Small intestine (tissue), 7 donors: ENCODE results near the gene ANKRD33B. TPM values are rescaled to one million over a fixed set of nuclear protein-coding genes. Genes with fewer than 3 reads are reported as not detected.

Experiments
- DNase-seq, 2 donors: peaks; one replicate each; pipeline versions ENCODE4 v3.0.0 to v3.0.0-alpha.2; 2013
- FAIRE-seq: peaks from 2 replicates; lab custom pipeline; 2012; peaks lifted over from hg19 to GRCh38; lab: Jason Lieb, UNC
- H3K27ac ChIP-seq, 3 donors: one replicate each; pipeline ENCODE4 v1.5.1; 2013; ENCODE audit warnings: low read length in 2 of 3, mild to moderate bottlenecking in 2 of 3, control low read depth in 1 of 3, inconsistent platforms in 1 of 3, low read depth in 1 of 3, moderate library complexity in 1 of 3
- H3K27me3 ChIP-seq, 3 donors: one replicate each; pipeline ENCODE4 v1.6.1; 2013; ENCODE audit warnings: low read length in 3 of 3, inconsistent platforms in 1 of 3; ENCODE audit not compliant: control insufficient read depth in 3 of 3, insufficient read depth in 3 of 3
- H3K36me3 ChIP-seq, 3 donors: one replicate each; pipeline ENCODE4 v1.6.1; 2013; ENCODE audit warnings: low read length in 3 of 3, inconsistent platforms in 1 of 3, low read depth in 1 of 3, mild to moderate bottlenecking in 1 of 3, moderate library complexity in 1 of 3; ENCODE audit not compliant: control insufficient read depth in 3 of 3, insufficient read depth in 2 of 3
- H3K4me1 ChIP-seq, 3 donors: one replicate each; pipeline ENCODE4 v1.6.1; 2013; ENCODE audit warnings: low read length in 2 of 3, inconsistent platforms in 1 of 3, low read depth in 1 of 3, mild to moderate bottlenecking in 1 of 3, moderate library complexity in 1 of 3; ENCODE audit not compliant: control insufficient read depth in 3 of 3, insufficient read depth in 2 of 3
- H3K4me3 ChIP-seq, 3 donors: one replicate each; pipeline ENCODE4 v1.5.1; 2013; ENCODE audit warnings: low read length in 3 of 3, control low read depth in 1 of 3, inconsistent platforms in 1 of 3, low read depth in 1 of 3, mild to moderate bottlenecking in 1 of 3, moderate library complexity in 1 of 3
- H3K9me3 ChIP-seq, 2 donors: one replicate each; pipeline ENCODE4 v1.6.1; 2013; ENCODE audit warnings: low read depth in 1 of 2, low read length in 1 of 2; ENCODE audit not compliant: control insufficient read depth in 2 of 2, insufficient read depth in 1 of 2
- WGBS, 3 donors: extraction: QIAGEN DNeasy Blood & Tissue Kit; methylation state at CpG; one replicate each; pipeline ENCODE4 v1.1.7; 2013; 5-methylcytosine and 5-hydroxymethylcytosine counted together
- polyA plus RNA-seq, 4 donors: library from polyadenylated mRNA; stranded (reverse) in 3 of 4; unstranded in 1 of 4; fragments of 200-250 nt in 3 of 4; fragments of 120-200 nt in 1 of 4; gene quantifications; one replicate each; pipeline versions ENCODE4 v1.2.1 to v1.2.3, GENCODE V29; 2013
- donor health status: healthy with polysubstance abuse.
- donor health status: control.
- donor health status: control.
- donor health status: Bipolar disorder and iron deficiency.
- donor health status: healthy.

The ANKRD33B gene
- polyA plus RNA-seq, 4 donors, result 0.25 to 1.0 (median 0.27) TPM; not detected in 1

GRCh38 chr5:10534561-10535530, 29.0 kb upstream of the ANKRD33B start:
- DNase-seq, result no peak
- Histone ChIP-seq H3K36me3 (no peaks in the 10 kb centered on the region), H3K9me3 (no peaks in the 10 kb centered on the region), H3K27ac (no peak overlapping the region), H3K4me1 (no peaks in the 10 kb centered on the region), H3K4me3 (no peak overlapping the region), H3K27me3 (peaks cover 0 to 21% (median 0%) of the 10 kb centered on the region in 3 donors)
- WGBS, 3 donors, result 71 to 78% (median 74%) methylated on average over 23 of the region's 23 CpGs
- FAIRE-seq, result no peak

GRCh38 chr5:10536511-10536910, 27.4 kb upstream of the ANKRD33B start:
- no peak overlapping the region for H3K4me3 ChIP-seq
- H3K27me3 ChIP-seq, result peaks cover 0 to 21% (median 0%) of the 10 kb centered on the region in 3 donors
- no peaks in the 10 kb centered on the region for H3K4me1 ChIP-seq
- no peak for DNase-seq
- H3K9me3 ChIP-seq, result no peaks in the 10 kb centered on the region
- no peak for FAIRE-seq
- H3K27ac ChIP-seq, result no peak overlapping the region
- H3K36me3 ChIP-seq, result no peaks in the 10 kb centered on the region
- 51 to 66% (median 60%) methylated on average over 3 of the region's 3 CpGs for WGBS, 3 donors

GRCh38 chr5:10536931-10537579, 26.8 kb upstream of the ANKRD33B start:
- FAIRE-seq (no peak), DNase-seq (no peak)
- Histone ChIP-seq H3K36me3 (no peaks in the 10 kb centered on the region), H3K27me3 (peaks cover 0 to 21% (median 0%) of the 10 kb centered on the region in 3 donors), H3K4me1 (no peaks in the 10 kb centered on the region), H3K27ac (no peak overlapping the region), H3K4me3 (no peak overlapping the region), H3K9me3 (no peaks in the 10 kb centered on the region)
- 15 to 30% (median 16%) methylated on average over 13 of the region's 13 CpGs for WGBS, 3 donors

GRCh38 chr5:10537624-10538023, 26.2 kb upstream of the ANKRD33B start:
- DNase-seq (no peak), FAIRE-seq (no peak)
- Histone ChIP-seq H3K4me1 (no peaks in the 10 kb centered on the region), H3K27me3 (peaks cover 0 to 21% (median 0%) of the 10 kb centered on the region in 3 donors), H3K4me3 (no peak overlapping the region), H3K36me3 (no peaks in the 10 kb centered on the region), H3K9me3 (no peaks in the 10 kb centered on the region), H3K27ac (no peak overlapping the region)
- 57 to 65% (median 64%) methylated on average over 4 of the region's 4 CpGs for WGBS, 3 donors

DNA sequence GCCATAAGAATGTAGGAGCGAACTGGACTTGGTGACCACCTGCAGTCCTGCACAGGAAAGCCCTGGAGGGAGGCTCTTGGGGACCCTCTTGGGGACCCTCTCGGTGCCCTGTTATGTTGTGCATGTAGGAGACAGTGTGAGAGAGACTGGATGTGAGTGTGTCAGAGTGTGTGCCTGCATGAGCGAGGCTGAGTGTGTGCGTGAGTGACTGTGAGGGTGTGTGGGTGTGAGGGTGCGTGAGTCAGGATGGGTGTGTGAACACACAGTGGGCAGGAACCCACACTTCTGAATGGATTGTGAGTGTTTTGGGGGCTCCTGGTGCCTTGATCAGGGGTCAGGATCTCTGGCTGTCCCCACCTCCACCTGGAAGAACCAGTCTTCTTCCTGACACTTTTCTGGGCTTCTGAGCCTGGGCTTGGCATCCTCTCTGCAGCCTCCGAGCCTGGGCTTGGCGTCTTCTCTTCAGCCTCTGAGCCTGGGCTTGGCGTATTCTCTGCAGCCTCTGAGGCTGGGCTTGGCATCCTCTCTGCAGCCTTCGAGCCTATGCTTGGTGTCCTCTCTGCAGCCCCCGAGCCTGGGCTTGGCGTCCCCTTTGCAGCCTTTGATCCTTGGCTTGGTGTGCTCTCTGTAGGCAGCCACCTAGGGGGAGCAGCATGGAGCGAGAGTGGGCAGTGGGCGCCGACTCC, 25.6 kb upstream of the ANKRD33B start:
- H3K27me3 ChIP-seq, result peaks cover 0 to 21% (median 0%) of the 10 kb centered on the region in 3 donors
- FAIRE-seq (no peak), DNase-seq (no peak)
- 75 to 82% (median 75%) methylated on average over 14 of the region's 14 CpGs for WGBS, 3 donors
- H3K4me3 ChIP-seq, result no peak overlapping the region
- H3K36me3 ChIP-seq, result no peaks in the 10 kb centered on the region
- no peak overlapping the region for H3K27ac ChIP-seq
- no peaks in the 10 kb centered on the region for H3K9me3 ChIP-seq
- no peaks in the 10 kb centered on the region for H3K4me1 ChIP-seq

- FAIRE-seq (no peak), DNase-seq (no peak)
- WGBS, 3 donors, result 53 to 68% (median 66%) methylated on average over 19 of the region's 19 CpGs
- no peaks in the 10 kb centered on the region for H3K9me3 ChIP-seq
- no peaks in the 10 kb centered on the region for H3K36me3 ChIP-seq
- H3K27ac ChIP-seq, result no peak overlapping the region
- H3K27me3 ChIP-seq, result peaks cover 0 to 23% (median 0%) of the 10 kb centered on the region in 3 donors
- no peaks in the 10 kb centered on the region for H3K4me1 ChIP-seq
- H3K4me3 ChIP-seq, result no peak overlapping the region
Observed at GRCh38 chr5:10538789-10539686, 24.8 kb upstream of the ANKRD33B start.

- Histone ChIP-seq H3K9me3 (no peaks in the 10 kb centered on the region), H3K4me1 (no peaks in the 10 kb centered on the region), H3K4me3 (no peak overlapping the region), H3K27me3 (peaks cover 0 to 23% (median 0%) of the 10 kb centered on the region in 3 donors), H3K27ac (no peak overlapping the region), H3K36me3 (no peaks in the 10 kb centered on the region)
- FAIRE-seq (no peak), DNase-seq (no peak)
- WGBS, 3 donors, result 72 to 81% (median 79%) methylated on average over 3 of the region's 3 CpGs
Observed at GRCh38 chr5:10539687-10539998, 24.2 kb upstream of the ANKRD33B start.
